Measurements from ENCODE around the gene SRPK3.

SRPK3 gene

DNA sequence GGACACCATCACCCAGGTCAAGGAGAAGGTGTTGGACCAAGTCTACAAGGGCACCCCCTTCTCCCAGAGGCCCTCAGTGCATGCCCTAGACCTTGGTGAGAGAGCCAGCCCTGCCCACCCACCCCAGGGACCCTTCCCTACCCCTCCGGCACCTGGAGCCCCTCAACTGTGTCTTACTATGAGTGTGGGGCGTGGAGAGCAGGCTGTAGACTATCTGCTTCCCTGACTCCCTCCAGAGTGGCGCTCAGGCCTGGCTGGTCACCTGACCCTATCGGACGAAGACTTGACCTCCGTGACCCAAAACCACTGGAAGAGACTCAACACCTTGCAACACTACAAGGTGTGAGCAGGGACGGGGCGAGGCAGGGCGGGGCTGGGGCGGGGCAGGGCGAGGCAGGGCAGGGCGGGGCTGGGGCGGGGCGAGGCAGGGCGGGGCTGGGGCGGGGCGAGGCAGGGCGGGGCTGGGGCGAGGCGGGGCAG lies 4.7 kb upstream of the SRPK3 start:
- TF ChIP-seq, protein P1, sequence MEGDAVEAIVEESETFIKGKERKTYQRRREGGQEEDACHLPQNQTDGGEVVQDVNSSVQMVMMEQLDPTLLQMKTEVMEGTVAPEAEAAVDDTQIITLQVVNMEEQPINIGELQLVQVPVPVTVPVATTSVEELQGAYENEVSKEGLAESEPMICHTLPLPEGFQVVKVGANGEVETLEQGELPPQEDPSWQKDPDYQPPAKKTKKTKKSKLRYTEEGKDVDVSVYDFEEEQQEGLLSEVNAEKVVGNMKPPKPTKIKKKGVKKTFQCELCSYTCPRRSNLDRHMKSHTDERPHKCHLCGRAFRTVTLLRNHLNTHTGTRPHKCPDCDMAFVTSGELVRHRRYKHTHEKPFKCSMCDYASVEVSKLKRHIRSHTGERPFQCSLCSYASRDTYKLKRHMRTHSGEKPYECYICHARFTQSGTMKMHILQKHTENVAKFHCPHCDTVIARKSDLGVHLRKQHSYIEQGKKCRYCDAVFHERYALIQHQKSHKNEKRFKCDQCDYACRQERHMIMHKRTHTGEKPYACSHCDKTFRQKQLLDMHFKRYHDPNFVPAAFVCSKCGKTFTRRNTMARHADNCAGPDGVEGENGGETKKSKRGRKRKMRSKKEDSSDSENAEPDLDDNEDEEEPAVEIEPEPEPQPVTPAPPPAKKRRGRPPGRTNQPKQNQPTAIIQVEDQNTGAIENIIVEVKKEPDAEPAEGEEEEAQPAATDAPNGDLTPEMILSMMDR (conservative IDR thresholded peaks at IDR 0.05; ENCODE audit: control insufficient read depth, insufficient read depth, low read depth, low read length) = no peak
- no peak for DNase-seq (ENCODE audit: low read depth)
- H3K4me3 ChIP-seq (ENCODE audit: control insufficient read depth, low read depth, low read length) = no peak overlapping the region

DNA sequence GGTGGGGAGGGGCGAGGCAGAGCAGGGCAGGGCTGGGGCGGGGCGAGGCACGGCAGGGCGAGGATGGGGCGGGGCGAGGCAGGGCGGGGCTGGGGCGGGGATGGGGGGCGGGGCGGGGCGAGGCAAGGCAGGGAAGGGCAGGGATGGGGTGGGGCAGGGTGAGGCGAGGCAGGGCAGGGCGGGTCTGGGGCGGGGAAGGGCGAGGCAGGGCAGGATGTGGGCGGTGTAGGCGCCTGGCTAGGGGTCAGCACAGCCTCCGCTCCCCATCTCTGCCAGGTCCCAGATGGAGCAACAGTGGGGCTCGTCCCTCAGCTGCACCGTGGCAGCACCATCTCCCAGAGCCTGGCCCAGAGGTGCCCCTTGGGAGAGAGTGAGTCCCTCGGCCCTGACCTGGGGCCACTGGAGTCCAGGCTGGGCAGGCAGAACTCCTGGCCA lies 4.2 kb upstream of the SRPK3 start:
- H3K4me3 ChIP-seq (ENCODE audit: control insufficient read depth, low read depth, low read length) = no peak overlapping the region
- DNase-seq (ENCODE audit: low read depth) = no peak
- TF ChIP-seq, protein P1 (conservative IDR thresholded peaks at IDR 0.05; ENCODE audit: control insufficient read depth, insufficient read depth, low read depth, low read length) = no peak

DNA sequence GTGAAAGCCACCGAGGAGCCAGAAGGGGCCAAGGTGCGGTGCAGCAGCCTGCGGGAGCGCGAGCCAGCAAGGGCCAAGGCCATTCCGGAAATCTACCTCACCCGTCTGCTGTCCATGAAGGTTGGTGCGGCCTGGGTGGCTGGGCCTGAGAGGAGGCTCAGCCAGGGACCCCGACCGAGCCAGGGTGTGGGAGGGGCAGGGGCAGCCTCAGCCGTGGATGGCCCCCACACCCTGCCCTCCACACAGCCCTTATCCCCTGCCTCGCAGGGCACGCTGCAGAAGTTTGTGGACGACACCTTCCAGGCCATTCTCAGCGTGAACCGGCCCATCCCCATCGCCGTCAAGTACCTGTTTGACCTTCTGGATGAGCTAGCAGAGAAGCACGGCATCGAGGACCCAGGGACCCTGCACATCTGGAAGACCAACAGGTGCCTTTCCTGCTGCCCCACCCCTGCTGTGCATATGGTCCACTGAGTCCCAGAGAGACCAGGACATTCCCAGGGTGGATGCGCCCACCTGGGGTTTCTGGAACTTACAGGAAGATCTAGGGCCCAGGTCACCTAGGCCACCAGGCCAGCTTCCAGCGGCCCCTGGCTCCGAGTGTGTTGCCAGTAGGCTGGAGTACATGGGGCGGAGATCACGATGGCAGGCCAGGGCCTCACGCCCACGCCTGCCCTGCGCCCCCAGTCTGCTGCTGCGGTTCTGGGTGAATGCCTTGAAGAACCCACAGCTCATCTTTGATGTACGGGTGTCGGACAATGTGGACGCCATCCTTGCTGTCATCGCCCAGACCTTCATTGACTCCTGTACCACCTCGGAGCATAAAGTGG lies 3.4 kb upstream of the SRPK3 start:
- TF ChIP-seq, protein P1 (conservative IDR thresholded peaks at IDR 0.05; ENCODE audit: control insufficient read depth, insufficient read depth, low read depth, low read length) = no peak
- H3K4me3 ChIP-seq (ENCODE audit: control insufficient read depth, low read depth, low read length) = no peak overlapping the region
- no peak for DNase-seq (ENCODE audit: low read depth)

GRCh38 chrX:153778181-153778580 lies 2.7 kb upstream of the SRPK3 start:
- TF ChIP-seq, protein P1 (conservative IDR thresholded peaks at IDR 0.05; ENCODE audit: control insufficient read depth, insufficient read depth, low read depth, low read length) = no peak
- no peak for DNase-seq (ENCODE audit: low read depth)
- H3K4me3 ChIP-seq (ENCODE audit: control insufficient read depth, low read depth, low read length) = no peak overlapping the region

GRCh38 chrX:153778684-153779101 lies 2.1 kb upstream of the SRPK3 start:
- no peak for DNase-seq (ENCODE audit: low read depth)
- H3K4me3 ChIP-seq (ENCODE audit: control insufficient read depth, low read depth, low read length) = no peak overlapping the region
- TF ChIP-seq, protein P1 (conservative IDR thresholded peaks at IDR 0.05; ENCODE audit: control insufficient read depth, insufficient read depth, low read depth, low read length) = no peak

DNA sequence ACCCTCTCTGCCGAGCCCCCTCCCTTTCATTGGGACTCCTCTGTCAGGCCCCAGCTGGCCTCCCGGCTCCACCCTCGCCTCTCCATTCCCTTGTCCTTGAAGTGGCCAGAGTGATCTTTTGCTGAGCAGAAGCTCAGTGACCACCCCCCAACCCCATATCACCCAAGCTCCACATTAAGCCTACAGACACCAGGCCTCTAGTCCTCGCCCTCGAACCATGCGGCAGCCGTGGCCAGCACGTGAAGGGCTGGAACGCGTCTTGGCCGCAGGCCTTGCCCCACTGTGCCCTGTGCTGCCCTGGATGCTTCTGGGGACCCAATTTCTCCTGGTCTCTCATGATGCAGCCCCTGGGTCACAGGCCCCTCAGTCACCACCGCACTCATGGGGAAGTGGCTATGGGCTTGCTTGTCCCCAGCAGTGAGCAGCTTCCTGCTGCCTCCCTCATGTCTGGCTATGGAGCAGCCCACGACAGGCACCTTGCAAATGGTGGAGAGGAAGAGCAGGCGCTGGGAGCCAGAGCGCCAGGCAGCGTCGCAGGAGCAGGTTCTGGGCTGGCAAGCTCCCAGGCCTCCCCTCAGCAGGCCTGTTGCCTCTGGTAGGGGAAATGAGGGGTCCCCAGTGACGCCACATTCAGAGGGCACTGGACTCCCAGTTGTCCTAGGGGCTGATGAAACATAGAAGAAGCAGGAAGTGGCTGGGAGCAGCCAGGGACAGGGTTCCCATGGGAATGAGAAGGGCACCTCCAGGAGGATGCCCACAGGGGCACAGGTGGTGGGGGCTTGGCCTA lies 757 bp upstream of the SRPK3 start:
- TF ChIP-seq, protein P1 (conservative IDR thresholded peaks at IDR 0.05; ENCODE audit: control insufficient read depth, insufficient read depth, low read depth, low read length) = no peak
- H3K4me3 ChIP-seq (ENCODE audit: control insufficient read depth, low read depth, low read length) = no peak overlapping the region
- DNase-seq (ENCODE audit: low read depth) = no peak

All from fibroblast of mammary gland (primary cell).